Effector memory CD4-positive, alpha-beta T cell (primary cell): ENCODE data around the gene ANO7.

Experiments used
- DNase-seq, 3 donors: peaks; one replicate each; pipeline ENCODE4 v3.0.0-alpha.2; 2020
- H3K27ac ChIP-seq: 2 replicates; pipeline ENCODE4 v1.7.0; 2013; ENCODE audit warnings: mild to moderate bottlenecking, low read length, moderate library complexity; ENCODE audit not compliant: insufficient read depth, poor library complexity, severe bottlenecking
- H3K27me3 ChIP-seq: replicated peaks from 2 replicates; pipeline ENCODE4 v1.7.0; 2013; ENCODE audit warnings: mild to moderate bottlenecking, low read length; ENCODE audit not compliant: insufficient read depth, control insufficient read depth, poor library complexity, severe bottlenecking
- H3K36me3 ChIP-seq: 2 replicates; pipeline ENCODE4 v1.7.0; 2013; ENCODE audit warnings: mild to moderate bottlenecking, low read length, moderate library complexity; ENCODE audit not compliant: control insufficient read depth, insufficient read depth
- H3K4me1 ChIP-seq: 2 replicates; pipeline ENCODE4 v1.7.0; 2013; ENCODE audit warnings: low read length, mild to moderate bottlenecking; ENCODE audit not compliant: control insufficient read depth, insufficient read depth, poor library complexity, severe bottlenecking
- H3K4me3 ChIP-seq: 2 replicates; pipeline ENCODE4 v1.7.0; 2013; ENCODE audit warnings: low read length, low read depth, mild to moderate bottlenecking; ENCODE audit not compliant: insufficient read depth, poor library complexity, severe bottlenecking
- H3K9me3 ChIP-seq: 2 replicates; pipeline ENCODE4 v1.7.0; 2013; ENCODE audit warnings: mild to moderate bottlenecking, low read length, moderate library complexity; ENCODE audit not compliant: control insufficient read depth

The ANO7 gene

GRCh38 chr2:241179899-241180298, 8.6 kb upstream of the ANO7 start:
- no peaks in the 10 kb centered on the region for H3K9me3 ChIP-seq
- no peak for DNase-seq
- H3K36me3 ChIP-seq = peaks cover 30% of the 10 kb centered on the region
- H3K4me1 ChIP-seq = no peaks in the 10 kb centered on the region
- H3K4me3 ChIP-seq = no peak overlapping the region
- no peaks in the 10 kb centered on the region for H3K27me3 ChIP-seq
- no peak overlapping the region for H3K27ac ChIP-seq

- Histone ChIP-seq H3K36me3 (peaks cover 30% of the 10 kb centered on the region), H3K27ac (no peak overlapping the region), H3K4me3 (no peak overlapping the region), H3K9me3 (no peaks in the 10 kb centered on the region), H3K4me1 (no peaks in the 10 kb centered on the region), H3K27me3 (no peaks in the 10 kb centered on the region)
- DNase-seq = no peak
Measured at GRCh38 chr2:241180495-241180894, 8.0 kb upstream of the ANO7 start.

DNA sequence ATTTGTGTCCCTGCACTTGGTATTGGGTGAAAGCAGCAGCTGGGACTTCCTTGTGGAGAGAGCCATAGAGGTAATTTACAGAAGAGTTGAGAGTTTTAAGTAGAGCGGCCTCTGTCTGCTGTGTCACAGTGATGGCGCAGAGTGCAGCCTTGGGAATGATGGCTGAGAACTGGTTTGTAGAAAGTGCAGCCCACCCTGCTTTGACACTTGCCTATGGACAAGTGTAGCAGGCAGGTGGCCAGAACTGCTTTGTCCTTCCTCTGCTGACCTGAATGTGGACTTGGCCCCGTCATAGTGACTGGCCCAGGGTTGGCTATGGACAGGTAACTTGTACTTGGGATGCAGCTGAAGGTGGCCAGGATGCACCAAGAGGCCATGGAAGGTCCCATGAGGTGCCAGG, 6.4 kb upstream of the ANO7 start:
- H3K9me3 ChIP-seq = no peaks in the 10 kb centered on the region
- no peaks in the 10 kb centered on the region for H3K27me3 ChIP-seq
- H3K4me3 ChIP-seq = no peak overlapping the region
- DNase-seq = no peak
- peaks cover 30% of the 10 kb centered on the region for H3K36me3 ChIP-seq
- H3K27ac ChIP-seq = no peak overlapping the region
- H3K4me1 ChIP-seq = no peaks in the 10 kb centered on the region

DNA sequence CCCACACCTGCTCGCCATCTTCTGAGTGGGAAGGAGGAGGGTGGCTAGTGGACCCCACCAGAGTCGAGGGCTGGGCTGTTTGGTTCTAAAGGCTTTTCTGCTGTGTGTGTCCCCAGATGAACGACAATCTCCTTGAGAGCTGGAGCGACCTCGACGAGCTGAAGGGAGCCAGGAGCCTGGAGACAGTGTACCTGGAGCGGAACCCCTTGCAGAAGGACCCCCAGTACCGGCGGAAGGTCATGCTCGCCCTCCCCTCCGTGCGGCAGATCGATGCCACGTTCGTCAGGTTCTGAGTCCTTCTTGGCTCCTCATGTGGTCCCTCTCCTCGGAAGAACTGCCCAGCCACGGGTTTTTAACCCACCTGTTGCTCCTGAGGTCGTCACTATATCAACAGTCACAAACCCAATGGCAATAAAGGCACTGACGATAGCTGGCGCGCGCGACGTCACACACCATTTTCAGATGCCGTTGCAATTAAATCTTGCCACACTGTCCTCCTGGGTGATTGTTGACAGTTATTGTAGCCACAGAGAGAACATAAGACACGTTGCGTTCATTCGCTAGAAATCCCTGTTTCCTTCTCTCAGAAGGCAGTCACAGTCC, 5.8 kb upstream of the ANO7 start:
- Histone ChIP-seq H3K27ac (no peak overlapping the region), H3K4me1 (no peaks in the 10 kb centered on the region), H3K4me3 (no peak overlapping the region), H3K27me3 (no peaks in the 10 kb centered on the region), H3K9me3 (no peaks in the 10 kb centered on the region), H3K36me3 (peaks cover 30% of the 10 kb centered on the region)
- no peak for DNase-seq

GRCh38 chr2:241183221-241183620, 5.3 kb upstream of the ANO7 start:
- peaks cover 26% of the 10 kb centered on the region for H3K36me3 ChIP-seq
- no peak overlapping the region for H3K27ac ChIP-seq
- no peaks in the 10 kb centered on the region for H3K4me1 ChIP-seq
- no peaks in the 10 kb centered on the region for H3K9me3 ChIP-seq
- no peak overlapping the region for H3K4me3 ChIP-seq
- no peak for DNase-seq
- H3K27me3 ChIP-seq = no peaks in the 10 kb centered on the region

DNA sequence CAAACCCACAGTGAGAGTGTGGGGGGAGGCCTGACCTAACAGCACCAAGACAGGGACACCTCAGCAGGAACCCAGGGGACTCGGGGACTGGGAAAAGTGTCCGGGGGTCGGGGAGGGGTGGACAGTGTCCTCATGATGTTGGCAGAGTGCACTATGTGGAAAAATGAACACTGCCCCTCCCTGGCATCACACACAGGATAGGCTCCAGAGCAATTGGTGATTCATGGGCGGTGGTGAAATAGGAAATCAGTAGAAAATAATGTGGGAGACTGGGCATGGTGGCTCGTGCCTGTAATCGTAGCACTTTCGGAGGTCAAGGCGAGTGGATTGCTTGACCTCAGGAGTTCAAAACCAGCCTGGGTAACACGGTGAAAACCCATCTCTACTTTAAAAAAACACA, 3.6 kb upstream of the ANO7 start:
- Histone ChIP-seq H3K27ac (no peak overlapping the region), H3K4me1 (no peaks in the 10 kb centered on the region), H3K27me3 (no peaks in the 10 kb centered on the region), H3K4me3 (no peak overlapping the region), H3K36me3 (peaks cover 19% of the 10 kb centered on the region), H3K9me3 (no peaks in the 10 kb centered on the region)
- no peak for DNase-seq

DNA sequence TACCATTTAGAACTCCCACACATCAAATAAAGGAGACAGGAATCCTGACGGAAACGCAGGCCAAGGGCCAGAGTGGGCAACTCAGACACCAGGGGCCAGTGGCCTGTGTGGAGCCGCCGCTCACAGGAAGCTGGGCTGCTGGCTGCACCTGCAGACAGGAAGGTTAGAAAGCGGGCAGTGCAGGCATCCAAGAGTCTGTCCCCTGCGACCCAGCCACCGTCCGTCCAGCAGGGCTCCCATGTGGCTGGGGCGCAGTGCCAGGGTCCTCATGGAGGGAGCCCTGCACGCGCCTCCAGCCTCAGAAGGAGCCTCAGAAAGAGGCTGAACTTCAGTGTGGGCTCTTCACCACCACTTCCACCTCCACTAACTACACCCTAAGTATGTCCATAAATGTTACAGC, 2.5 kb upstream of the ANO7 start:
- H3K36me3 ChIP-seq = peaks cover 12% of the 10 kb centered on the region
- H3K27ac ChIP-seq = no peak overlapping the region
- no peaks in the 10 kb centered on the region for H3K4me1 ChIP-seq
- H3K9me3 ChIP-seq = no peaks in the 10 kb centered on the region
- H3K27me3 ChIP-seq = no peaks in the 10 kb centered on the region
- DNase-seq = no peak
- no peak overlapping the region for H3K4me3 ChIP-seq

DNA sequence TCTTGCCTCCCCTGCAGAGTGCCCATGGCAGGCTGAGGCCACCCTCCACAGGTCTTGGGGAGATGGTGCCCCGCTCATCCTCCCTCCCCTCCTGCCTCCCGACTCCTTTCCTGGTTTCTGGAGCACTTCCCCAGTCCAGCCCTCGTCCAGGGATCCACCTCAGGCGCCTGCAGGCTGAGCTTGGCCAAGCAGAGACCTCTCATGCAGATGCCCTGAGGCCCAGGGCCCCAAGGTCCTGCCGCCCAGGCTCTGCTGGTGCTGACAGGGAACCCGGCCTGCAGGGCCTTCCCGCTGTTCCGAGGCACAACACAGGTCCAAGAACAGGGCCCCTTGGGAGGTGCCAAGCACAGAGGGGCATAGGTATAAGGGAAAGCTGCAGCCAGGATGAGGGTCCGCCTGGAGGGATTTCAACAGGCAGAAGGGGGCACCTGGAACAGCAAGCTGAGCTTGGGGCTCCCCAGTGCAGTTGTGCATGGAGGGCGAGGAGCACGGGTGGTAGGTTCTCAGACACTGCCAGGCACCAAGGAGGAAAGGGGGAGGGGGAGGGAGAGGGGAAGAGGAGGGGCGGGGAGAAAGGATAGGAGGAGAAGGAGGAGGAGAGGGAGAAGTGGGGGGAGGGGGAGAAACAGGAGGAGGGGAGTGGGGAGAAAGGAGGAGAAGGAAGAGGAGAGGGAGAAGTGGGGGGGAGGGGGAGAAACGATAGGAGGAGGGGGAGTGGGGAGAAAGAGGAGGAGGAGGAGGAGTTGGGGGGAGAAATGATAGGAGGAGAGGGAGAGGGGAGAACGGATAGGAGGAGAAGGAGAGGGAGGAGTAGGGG, 1.2 kb upstream of the ANO7 start:
- Histone ChIP-seq H3K9me3 (no peaks in the 10 kb centered on the region), H3K27me3 (no peaks in the 10 kb centered on the region), H3K27ac (no peak overlapping the region), H3K4me1 (no peaks in the 10 kb centered on the region), H3K4me3 (no peak overlapping the region), H3K36me3 (peaks cover 12% of the 10 kb centered on the region)
- DNase-seq = no peak

DNA sequence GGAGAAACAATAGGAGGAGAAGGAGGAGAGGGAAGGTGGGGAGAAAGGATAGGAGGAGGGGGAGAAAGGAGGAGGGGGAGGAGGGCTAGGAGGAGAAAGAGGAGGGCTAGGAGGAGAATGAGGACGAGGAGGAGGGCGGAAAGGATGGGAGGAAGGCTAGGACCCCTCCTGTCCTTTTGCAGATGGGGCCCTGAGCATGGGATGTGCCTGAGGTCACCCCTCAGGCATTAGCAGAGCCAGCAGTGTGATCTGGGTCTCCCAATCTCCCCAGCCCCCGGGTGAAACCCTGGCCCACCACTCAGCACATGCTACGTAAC, 601 bp upstream of the ANO7 start:
- Histone ChIP-seq H3K4me3 (no peak overlapping the region), H3K36me3 (peaks cover 8% of the 10 kb centered on the region), H3K9me3 (no peaks in the 10 kb centered on the region), H3K4me1 (no peaks in the 10 kb centered on the region), H3K27ac (no peak overlapping the region), H3K27me3 (no peaks in the 10 kb centered on the region)
- DNase-seq = no peak

DNA sequence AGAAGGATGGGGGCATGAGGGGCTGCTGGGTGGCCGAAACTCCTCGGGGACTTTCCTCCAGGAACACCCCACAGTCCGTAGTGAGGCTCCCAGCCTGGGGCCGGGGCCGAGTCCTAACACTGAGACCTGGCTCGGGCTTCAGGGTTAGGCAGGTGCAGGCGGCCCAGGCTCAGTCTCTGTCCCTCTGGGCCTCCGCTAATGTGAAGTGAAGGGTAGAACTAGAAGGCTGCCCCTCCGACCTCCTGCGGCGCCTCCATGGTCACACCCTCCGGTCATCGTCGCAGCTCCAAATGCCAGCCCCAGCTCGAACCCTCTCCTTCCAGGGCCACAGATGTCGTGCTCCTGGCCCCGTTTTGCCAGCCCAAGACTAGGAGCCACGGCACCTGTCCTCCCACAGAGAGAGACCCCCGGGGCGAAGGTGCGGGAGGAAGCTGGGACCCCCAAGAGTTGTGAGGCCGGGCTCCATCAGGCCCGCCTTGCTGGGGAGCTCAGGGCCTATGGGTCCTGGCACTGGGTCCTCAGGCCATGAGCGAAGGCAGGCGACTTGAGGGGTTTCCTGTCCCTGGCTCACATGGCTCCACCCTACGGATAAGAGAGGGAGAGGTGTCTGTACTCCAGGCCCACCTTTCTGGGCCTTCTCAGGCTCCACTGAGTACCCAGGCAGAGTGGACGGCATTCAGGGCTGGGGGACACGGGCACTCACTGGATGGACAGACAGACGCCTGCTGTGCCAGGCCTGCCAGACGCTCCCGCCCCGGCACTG, 797 bp downstream of the ANO7 start:
- Histone ChIP-seq H3K4me3 (no peak overlapping the region), H3K9me3 (no peaks in the 10 kb centered on the region), H3K27me3 (no peaks in the 10 kb centered on the region), H3K36me3 (no peaks in the 10 kb centered on the region), H3K27ac (no peak overlapping the region), H3K4me1 (no peaks in the 10 kb centered on the region)
- DNase-seq = no peak
